Coronary artery (tissue), 2 donors: Measurements from ENCODE around the gene ANK3.

Source experiments
- DNase-seq: peaks from one replicate; pipeline ENCODE4 v3.0.0-alpha.2; 2017; ENCODE audit warnings: low spot score
- H3K27ac ChIP-seq, 2 donors: fragments of 200-600 bp; sonication (generic); one replicate each; pipeline ENCODE4 v1.5.1; 2016 to 2019
- H3K4me3 ChIP-seq: fragments of 200-600 bp; sonication (generic); 2 replicates; pipeline ENCODE4 v1.5.1; 2016; ENCODE audit warnings: mild to moderate bottlenecking, moderate library complexity
- CTCF ChIP-seq: fragments of 200-600 bp; sonication (generic); IDR thresholded peaks from one replicate; pipeline ENCODE4 v1.5.1; 2019; ENCODE audit warnings: antibody characterized with exemption

The ANK3 gene

GRCh38 chr10:60388709-60389301, 870 bp downstream of the ANK3 start:
- no peak for DNase-seq
- Histone ChIP-seq H3K4me3 (no peak overlapping the region), H3K27ac (no peak overlapping the region)
- no peak for TF ChIP-seq CTCF

- Histone ChIP-seq H3K27ac (no peak overlapping the region), H3K4me3 (no peak overlapping the region)
- no peak for TF ChIP-seq CTCF
- no peak for DNase-seq
Observed at GRCh38 chr10:60388116-60388625, 1.5 kb downstream of the ANK3 start.

- DNase-seq = no peak
- no peak overlapping the region for H3K4me3 ChIP-seq
- TF ChIP-seq CTCF = no peak
- no peak overlapping the region for H3K27ac ChIP-seq
Observed at GRCh38 chr10:60387531-60387930, 2.1 kb downstream of the ANK3 start.

- no peak for TF ChIP-seq CTCF
- Histone ChIP-seq H3K4me3 (no peak overlapping the region), H3K27ac (no peak overlapping the region)
- no peak for DNase-seq
Observed at GRCh38 chr10:60385399-60385738, 4.3 kb downstream of the ANK3 start.

GRCh38 chr10:60384708-60385398, 4.8 kb downstream of the ANK3 start:
- peak overlapping the region in 1 of 2 donors; percentile 56 for H3K27ac ChIP-seq
- peak overlapping the region; percentile 36 for H3K4me3 ChIP-seq
- TF ChIP-seq CTCF = no peak
- no peak for DNase-seq

GRCh38 chr10:60384011-60384410, 5.7 kb downstream of the ANK3 start:
- H3K4me3 ChIP-seq = no peak overlapping the region
- DNase-seq = no peak
- peak overlapping the region in 1 of 2 donors; percentile 56 for H3K27ac ChIP-seq
- no peak for TF ChIP-seq CTCF
